ENCODE data around the gene ADGRB3.

DNA sequence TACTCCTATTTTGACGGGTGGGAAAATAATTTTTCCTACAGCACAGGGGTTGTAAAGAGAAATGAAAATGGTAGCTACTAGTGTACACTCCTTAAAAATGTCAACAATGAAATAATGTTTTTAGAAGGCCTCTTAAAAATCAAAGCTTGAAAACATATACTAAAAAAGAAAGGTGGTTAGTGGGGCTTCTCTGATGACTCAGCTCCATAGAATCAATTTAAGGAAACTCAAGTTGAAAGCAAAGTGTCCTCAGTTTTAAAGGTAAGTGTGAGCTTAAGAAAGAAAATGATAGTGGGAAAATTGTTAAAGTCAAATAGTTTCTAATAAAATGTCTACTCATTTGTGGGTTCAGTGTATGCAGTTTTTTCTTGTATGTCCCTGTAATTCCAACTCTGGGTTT lies 58.2 kb downstream of the ADGRB3 start:
- TF ChIP-seq CTCF (IDR thresholded peaks at IDR 0.05) (no peak), POLR2AphosphoS5 (IDR thresholded peaks at IDR 0.05) (no peak), POLR2A (IDR thresholded peaks at IDR 0.05) (no peak)
